GM23338 (cell line): ENCODE results near the gene POLK. TPM values are rescaled to one million over a fixed set of nuclear protein-coding genes. Genes with fewer than 3 reads are reported as not detected.

Source experiments
- ATAC-seq: fragments of 200-7000 bp; cut with Tn5 transposase; 3 replicates; pipeline ENCODE4 v1.9.1; 2020
- DNase-seq: peaks from one replicate; pipeline ENCODE4 v3.0.0-alpha.2; 2015; ENCODE audit warnings: low spot score
- H2AFZ ChIP-seq: fragments of 200-600 bp; sonication (generic); 2 replicates; pipeline ENCODE4 v1.8.0; 2016; ENCODE audit warnings: antibody characterized with exemption, mild to moderate bottlenecking, moderate library complexity
- H3F3A ChIP-seq: fragments of 200-600 bp; sonication (generic); replicated peaks from 2 replicates; pipeline ENCODE4 v1.8.0; 2017; ENCODE audit warnings: antibody characterized with exemption, mixed run types, low read depth
- H3K27ac ChIP-seq: fragments of 200-600 bp; sonication (generic); 2 replicates; pipeline ENCODE4 v1.6.1; 2016; ENCODE audit warnings: low read depth
- H3K27me3 ChIP-seq: fragments of 200-600 bp; sonication (generic); 2 replicates; pipeline ENCODE4 v1.8.0; 2016; ENCODE audit warnings: mild to moderate bottlenecking, mixed run types, moderate library complexity; ENCODE audit not compliant: insufficient read depth
- H3K36me3 ChIP-seq: fragments of 200-600 bp; sonication (generic); 2 replicates; pipeline ENCODE4 v1.8.0; 2016; ENCODE audit warnings: mild to moderate bottlenecking; ENCODE audit not compliant: insufficient read depth
- H3K4me1 ChIP-seq: fragments of 200-600 bp; sonication (generic); 2 replicates; pipeline ENCODE4 v1.8.0; 2016; ENCODE audit warnings: mild to moderate bottlenecking, moderate library complexity; ENCODE audit not compliant: insufficient read depth
- H3K4me2 ChIP-seq: fragments of 200-600 bp; sonication (generic); 2 replicates; pipeline ENCODE4 v1.7.1; 2017; ENCODE audit warnings: mixed run types
- H3K4me3 ChIP-seq: fragments of 200-600 bp; sonication (generic); 2 replicates; pipeline ENCODE4 v1.6.1; 2016; ENCODE audit warnings: mixed run types
- H3K79me2 ChIP-seq: fragments of 200-600 bp; sonication (generic); replicated peaks from 2 replicates; pipeline ENCODE4 v1.8.0; 2017; ENCODE audit warnings: mild to moderate bottlenecking; ENCODE audit not compliant: insufficient read depth
- H3K9me2 ChIP-seq: fragments of 200-600 bp; sonication (generic); 2 replicates; pipeline ENCODE4 v1.8.0; 2017; ENCODE audit not compliant: insufficient read depth
- H4K20me1 ChIP-seq: fragments of 200-600 bp; sonication (generic); replicated peaks from 2 replicates; pipeline ENCODE4 v1.8.0; 2017; ENCODE audit warnings: mild to moderate bottlenecking; ENCODE audit not compliant: insufficient read depth
- H3K27ac Mint-ChIP-seq: 2 replicates; pipeline ENCODE4 v1.8.0; 2020; ENCODE audit warnings: inconsistent platforms, mild to moderate bottlenecking, moderate library complexity, mixed read lengths
- H3K27me3 Mint-ChIP-seq: 3 replicates; pipeline ENCODE4 v1.8.0; 2022; ENCODE audit warnings: low read depth, mild to moderate bottlenecking, moderate library complexity, mixed read lengths, inconsistent platforms; ENCODE audit not compliant: insufficient read depth, poor library complexity
- H3K36me3 Mint-ChIP-seq: 3 replicates; pipeline ENCODE4 v1.8.0; 2021; ENCODE audit warnings: low read depth, mild to moderate bottlenecking, inconsistent platforms, moderate library complexity, mixed read lengths
- H3K4me1 Mint-ChIP-seq: 3 replicates; pipeline ENCODE4 v1.8.0; 2020; ENCODE audit warnings: mild to moderate bottlenecking, inconsistent platforms, mixed read lengths
- H3K4me3 Mint-ChIP-seq: 3 replicates; pipeline ENCODE4 v1.8.0; 2021; ENCODE audit warnings: moderate library complexity, mild to moderate bottlenecking, inconsistent platforms, mixed read lengths
- H3K9me3 Mint-ChIP-seq: 3 replicates; pipeline ENCODE4 v1.8.0; 2020; ENCODE audit warnings: moderate library complexity, mild to moderate bottlenecking, inconsistent platforms, mixed read lengths
- CTCF ChIP-seq, 2 experiments: fragments of 200-600 bp in 1 of 2; sonication (generic) in 1 of 2; conservative IDR thresholded peaks; 2 replicates each; pipeline versions ENCODE4 v1.5.1 to v1.6.1; 2016 to 2017; ENCODE audit warnings: antibody characterized with exemption in 2 of 2, low read depth in 2 of 2, mild to moderate bottlenecking in 2 of 2, moderate library complexity in 1 of 2
- ETS1 ChIP-seq: IDR thresholded peaks from 2 replicates; pipeline ENCODE4 v1.6.1; 2016; ENCODE audit warnings: antibody characterized with exemption
- JUNB ChIP-seq: IDR thresholded peaks from one replicate; pipeline ENCODE4 v1.6.1; 2016; ENCODE audit warnings: antibody characterized with exemption; ENCODE audit not compliant: unreplicated experiment
- NANOG ChIP-seq: IDR thresholded peaks from 2 replicates; pipeline ENCODE4 v1.6.1; 2016; ENCODE audit warnings: antibody characterized with exemption, borderline replicate concordance
- POLR2AphosphoS5 ChIP-seq: IDR thresholded peaks from 2 replicates; pipeline ENCODE4 v1.6.1; 2016; ENCODE audit warnings: antibody characterized with exemption, low read depth
- REST ChIP-seq: IDR thresholded peaks from one replicate; pipeline ENCODE4 v1.6.1; 2018; ENCODE audit warnings: antibody characterized with exemption; ENCODE audit not compliant: unreplicated experiment
- STAT1 ChIP-seq: IDR thresholded peaks from one replicate; pipeline ENCODE4 v1.6.1; 2016; ENCODE audit warnings: antibody characterized with exemption; ENCODE audit not compliant: unreplicated experiment
- ZNF114 ChIP-seq: fragments of 250-450 bp; sonication (Bioruptor Pico); IDR thresholded peaks from 2 replicates; pipeline ENCODE4 v1.5.0; 2020; ENCODE audit warnings: mild to moderate bottlenecking, moderate library complexity
- polyA plus RNA-seq: library from polyadenylated mRNA; unstranded; fragments of >200 nt; fragmentation: Nextera tagmentation; extraction: Ambion mirVana; gene quantifications from 2 replicates; pipeline ENCODE4 v1.2.1, GENCODE V29; 2016
- total RNA-seq: library from RNA; depleted of rRNA; stranded (reverse); fragments of >200 nt; shearing (Covaris generic); gene quantifications from 2 replicates; pipeline ENCODE4 v1.2.3, GENCODE V29; 2014
- TF ChIP-seq, protein P1 (sequence below): fragments of 250-450 bp; sonication (Bioruptor Pico); IDR thresholded peaks from 2 replicates; pipeline ENCODE4 v1.5.0; 2020; ENCODE audit warnings: mild to moderate bottlenecking, moderate library complexity

Gene POLK
- total and polyA plus RNA-seq, 2 experiments from 2014 or later = 6.3 to 14.5 TPM

GRCh38 chr5:75612226-75612569 lies 100.5 kb downstream of the POLK start:
- Mint-ChIP-seq H3K4me1 (peaks cover 31% of the 10 kb centered on the region), H3K27me3 (peaks cover 6% of the 10 kb centered on the region), H3K36me3 (no peaks in the 10 kb centered on the region), H3K4me3 (peak overlapping the region; percentile 83; the same call in 2 of the 3 replicates), H3K27ac (no peak overlapping the region), H3K9me3 (no peaks in the 10 kb centered on the region; the same call in 2 of the 3 replicates)
- 0 out of 2 replicates have a peak, but pooled peaks cover 6% of the 10 kb centered on the region for H3K9me2 ChIP-seq
- TF ChIP-seq STAT1 (no peak), REST (no peak), NANOG (no peak), CTCF (conservative IDR thresholded peaks at IDR 0.05; ENCODE audit: low read depth in 2 of 2) (no peak), POLR2AphosphoS5 (no peak), ETS1 (no peak), ZNF114 (CRISPR knock-in tag) (no peak), JUNB (no peak)
- TF ChIP-seq, protein P1, sequence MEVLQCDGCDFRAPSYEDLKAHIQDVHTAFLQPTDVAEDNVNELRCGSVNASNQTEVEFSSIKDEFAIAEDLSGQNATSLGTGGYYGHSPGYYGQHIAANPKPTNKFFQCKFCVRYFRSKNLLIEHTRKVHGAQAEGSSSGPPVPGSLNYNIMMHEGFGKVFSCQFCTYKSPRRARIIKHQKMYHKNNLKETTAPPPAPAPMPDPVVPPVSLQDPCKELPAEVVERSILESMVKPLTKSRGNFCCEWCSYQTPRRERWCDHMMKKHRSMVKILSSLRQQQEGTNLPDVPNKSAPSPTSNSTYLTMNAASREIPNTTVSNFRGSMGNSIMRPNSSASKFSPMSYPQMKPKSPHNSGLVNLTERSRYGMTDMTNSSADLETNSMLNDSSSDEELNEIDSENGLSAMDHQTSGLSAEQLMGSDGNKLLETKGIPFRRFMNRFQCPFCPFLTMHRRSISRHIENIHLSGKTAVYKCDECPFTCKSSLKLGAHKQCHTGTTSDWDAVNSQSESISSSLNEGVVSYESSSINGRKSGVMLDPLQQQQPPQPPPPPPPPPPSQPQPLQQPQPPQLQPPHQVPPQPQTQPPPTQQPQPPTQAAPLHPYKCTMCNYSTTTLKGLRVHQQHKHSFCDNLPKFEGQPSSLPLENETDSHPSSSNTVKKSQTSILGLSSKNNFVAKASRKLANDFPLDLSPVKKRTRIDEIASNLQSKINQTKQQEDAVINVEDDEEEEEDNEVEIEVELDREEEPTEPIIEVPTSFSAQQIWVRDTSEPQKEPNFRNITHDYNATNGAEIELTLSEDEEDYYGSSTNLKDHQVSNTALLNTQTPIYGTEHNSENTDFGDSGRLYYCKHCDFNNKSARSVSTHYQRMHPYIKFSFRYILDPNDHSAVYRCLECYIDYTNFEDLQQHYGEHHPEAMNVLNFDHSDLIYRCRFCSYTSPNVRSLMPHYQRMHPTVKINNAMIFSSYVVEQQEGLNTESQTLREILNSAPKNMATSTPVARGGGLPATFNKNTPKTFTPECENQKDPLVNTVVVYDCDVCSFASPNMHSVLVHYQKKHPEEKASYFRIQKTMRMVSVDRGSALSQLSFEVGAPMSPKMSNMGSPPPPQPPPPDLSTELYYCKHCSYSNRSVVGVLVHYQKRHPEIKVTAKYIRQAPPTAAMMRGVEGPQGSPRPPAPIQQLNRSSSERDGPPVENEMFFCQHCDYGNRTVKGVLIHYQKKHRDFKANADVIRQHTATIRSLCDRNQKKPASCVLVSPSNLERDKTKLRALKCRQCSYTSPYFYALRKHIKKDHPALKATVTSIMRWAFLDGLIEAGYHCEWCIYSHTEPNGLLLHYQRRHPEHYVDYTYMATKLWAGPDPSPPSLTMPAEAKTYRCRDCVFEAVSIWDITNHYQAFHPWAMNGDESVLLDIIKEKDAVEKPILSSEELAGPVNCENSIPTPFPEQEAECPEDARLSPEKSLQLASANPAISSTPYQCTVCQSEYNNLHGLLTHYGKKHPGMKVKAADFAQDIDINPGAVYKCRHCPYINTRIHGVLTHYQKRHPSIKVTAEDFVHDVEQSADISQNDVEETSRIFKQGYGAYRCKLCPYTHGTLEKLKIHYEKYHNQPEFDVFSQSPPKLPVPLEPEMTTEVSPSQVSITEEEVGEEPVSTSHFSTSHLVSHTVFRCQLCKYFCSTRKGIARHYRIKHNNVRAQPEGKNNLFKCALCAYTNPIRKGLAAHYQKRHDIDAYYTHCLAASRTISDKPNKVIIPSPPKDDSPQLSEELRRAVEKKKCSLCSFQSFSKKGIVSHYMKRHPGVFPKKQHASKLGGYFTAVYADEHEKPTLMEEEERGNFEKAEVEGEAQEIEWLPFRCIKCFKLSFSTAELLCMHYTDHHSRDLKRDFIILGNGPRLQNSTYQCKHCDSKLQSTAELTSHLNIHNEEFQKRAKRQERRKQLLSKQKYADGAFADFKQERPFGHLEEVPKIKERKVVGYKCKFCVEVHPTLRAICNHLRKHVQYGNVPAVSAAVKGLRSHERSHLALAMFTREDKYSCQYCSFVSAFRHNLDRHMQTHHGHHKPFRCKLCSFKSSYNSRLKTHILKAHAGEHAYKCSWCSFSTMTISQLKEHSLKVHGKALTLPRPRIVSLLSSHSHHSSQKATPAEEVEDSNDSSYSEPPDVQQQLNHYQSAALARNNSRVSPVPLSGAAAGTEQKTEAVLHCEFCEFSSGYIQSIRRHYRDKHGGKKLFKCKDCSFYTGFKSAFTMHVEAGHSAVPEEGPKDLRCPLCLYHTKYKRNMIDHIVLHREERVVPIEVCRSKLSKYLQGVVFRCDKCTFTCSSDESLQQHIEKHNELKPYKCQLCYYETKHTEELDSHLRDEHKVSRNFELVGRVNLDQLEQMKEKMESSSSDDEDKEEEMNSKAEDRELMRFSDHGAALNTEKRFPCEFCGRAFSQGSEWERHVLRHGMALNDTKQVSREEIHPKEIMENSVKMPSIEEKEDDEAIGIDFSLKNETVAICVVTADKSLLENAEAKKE (CRISPR knock-in tag) = no peak
- H3K4me2 ChIP-seq = peak overlapping the region; percentile 96
- DNase-seq = peak; percentile 39
- peaks cover 16% of the 10 kb centered on the region for H3K4me1 ChIP-seq
- peak overlapping the region; percentile 94 for H2AFZ ChIP-seq
- H4K20me1 ChIP-seq = no peaks in the 10 kb centered on the region
- peak overlapping the region; percentile 78 for H3K4me3 ChIP-seq
- peak; percentile 65 for ATAC-seq
- H3K27ac ChIP-seq = no peak overlapping the region
- H3K79me2 ChIP-seq = no peaks in the 10 kb centered on the region
- H3K27me3 ChIP-seq = no peaks in the 10 kb centered on the region
- no peaks in the 10 kb centered on the region for H3K36me3 ChIP-seq
- H3F3A ChIP-seq = no peaks in the 10 kb centered on the region
